GM18505 (cell line): ENCODE measurements around the gene LRP3.
"Not testable (repeated sequence)": the region's sequence is repeated elsewhere in the genome, so short reads cannot be mapped to it uniquely, and the experiment has no call there.

Experiments
- ATAC-seq: cut with Tn5 transposase; IDR thresholded peaks from one replicate; pipeline ENCODE4 v1.9.1; 2021; ENCODE audit not compliant: unreplicated experiment
- POLR2A ChIP-seq: IDR thresholded peaks from 4 replicates; pipeline ENCODE4 v1.6.1; 2011; ENCODE audit warnings: borderline replicate concordance; ENCODE audit not compliant: insufficient read depth, insufficient read length; ENCODE audit errors: extremely low read depth

The LRP3 gene

DNA sequence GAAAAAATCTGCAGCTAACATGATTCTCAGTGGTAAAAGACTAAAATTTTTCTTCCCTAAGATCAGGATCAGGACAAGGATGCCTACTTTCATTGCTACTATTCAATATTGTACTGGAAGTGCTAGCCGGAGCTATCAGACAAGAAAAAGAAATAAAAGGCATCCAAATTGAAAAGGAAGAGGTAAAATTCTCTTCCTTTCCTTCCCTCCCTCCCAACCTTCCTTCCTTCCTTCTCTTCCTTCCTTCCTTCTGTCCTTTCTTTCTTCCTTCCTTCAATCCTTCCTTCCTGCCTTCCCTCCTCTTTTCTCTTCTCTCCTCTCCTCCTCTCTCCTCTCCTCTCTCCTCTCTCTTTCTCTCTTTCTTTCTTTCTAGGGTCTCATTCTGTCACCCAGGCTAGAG is 26.7 kb upstream of the LRP3 start:
- ATAC-seq = no peak
- TF ChIP-seq POLR2A = no peak

DNA sequence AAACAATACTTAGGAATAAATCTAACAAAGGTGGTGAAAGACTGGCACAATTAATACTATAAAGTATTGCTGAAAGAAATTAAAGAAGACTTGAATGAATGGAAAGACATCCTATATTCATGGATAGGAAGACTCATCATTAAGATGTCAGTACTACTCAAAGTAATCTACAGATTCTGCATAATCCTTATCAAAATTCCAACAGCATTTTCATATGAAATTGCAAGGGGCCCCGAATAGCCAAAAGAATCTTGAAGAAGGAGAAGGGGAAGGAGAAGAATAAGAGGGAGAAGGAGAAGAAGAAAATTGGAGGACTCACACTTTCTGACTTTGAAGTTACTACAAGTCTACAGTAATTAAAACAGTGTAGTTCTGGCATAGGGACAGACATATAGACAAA is 25.6 kb upstream of the LRP3 start:
- no peak for TF ChIP-seq POLR2A

DNA sequence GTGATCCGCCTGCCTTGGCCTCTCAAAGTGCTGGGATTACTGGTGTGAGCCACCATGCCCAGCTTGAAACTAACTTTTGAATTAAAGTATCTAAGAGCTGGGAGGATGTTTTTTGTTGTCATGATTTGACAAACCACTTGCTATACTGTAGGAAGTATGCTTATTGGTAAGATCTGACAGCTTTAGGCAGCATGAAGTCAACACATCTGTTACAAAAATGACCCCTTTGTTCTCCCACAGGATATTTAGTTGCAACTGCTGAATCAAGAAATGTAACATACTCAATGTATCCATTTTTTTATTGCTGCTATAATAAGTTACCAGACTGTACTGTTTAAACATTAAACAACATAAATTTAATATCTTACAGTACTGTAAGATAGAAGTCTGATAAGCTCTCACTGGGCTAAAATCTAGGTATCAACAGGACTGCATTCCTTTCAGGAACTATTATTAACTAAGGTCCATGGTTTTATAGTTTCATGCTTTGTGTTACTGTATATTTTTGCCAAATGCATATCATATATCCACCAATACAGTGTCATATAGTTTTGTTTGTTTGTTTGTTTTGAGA is 22.8 kb upstream of the LRP3 start:
- TF ChIP-seq POLR2A = no peak
- ATAC-seq = no peak

More for the DNA sequence above, 25.6 kb upstream of the LRP3 start:
- no peak for ATAC-seq

DNA sequence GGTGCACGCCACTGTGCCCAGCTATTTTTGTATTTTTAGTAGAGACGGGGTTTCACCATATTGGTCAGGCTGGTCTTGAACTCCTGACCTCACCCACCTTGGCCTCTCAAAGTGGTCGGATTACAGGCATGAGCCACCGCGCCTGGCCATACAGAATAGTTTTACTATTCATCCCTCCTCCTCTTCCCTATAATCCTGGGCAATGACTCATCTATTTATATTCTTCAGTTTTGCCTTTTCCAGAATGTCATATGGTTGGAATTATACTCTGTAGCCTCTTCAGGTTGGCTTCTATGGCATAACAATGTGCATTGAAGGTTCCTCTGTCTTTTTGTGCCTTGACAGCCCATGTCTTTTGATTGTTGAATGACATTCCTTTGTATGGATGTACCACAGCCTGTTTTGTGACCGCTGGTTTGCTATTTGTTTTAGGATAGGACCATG is 22.2 kb upstream of the LRP3 start:
- no peak for TF ChIP-seq POLR2A
- no peak for ATAC-seq

DNA sequence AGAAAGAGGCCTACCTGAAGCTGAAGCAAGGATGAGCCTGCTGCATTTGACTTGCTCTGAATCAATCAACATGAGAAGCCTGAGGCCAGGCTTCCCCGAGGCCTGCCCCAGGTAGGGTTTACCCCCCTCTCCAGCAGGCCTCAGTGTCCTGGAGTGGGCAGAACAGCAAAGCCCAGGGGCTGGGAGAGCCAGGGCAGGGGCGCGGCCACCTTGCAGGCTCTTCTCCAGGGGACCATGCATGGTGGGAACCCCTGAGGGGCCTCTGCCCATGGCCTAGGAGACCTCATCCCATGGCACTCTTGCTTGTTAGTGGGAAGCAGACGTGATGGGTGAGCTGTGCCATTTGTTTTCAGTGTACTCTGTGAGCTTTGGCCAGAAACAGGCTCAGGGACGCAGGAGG is 19.9 kb upstream of the LRP3 start:
- TF ChIP-seq POLR2A = no peak

DNA sequence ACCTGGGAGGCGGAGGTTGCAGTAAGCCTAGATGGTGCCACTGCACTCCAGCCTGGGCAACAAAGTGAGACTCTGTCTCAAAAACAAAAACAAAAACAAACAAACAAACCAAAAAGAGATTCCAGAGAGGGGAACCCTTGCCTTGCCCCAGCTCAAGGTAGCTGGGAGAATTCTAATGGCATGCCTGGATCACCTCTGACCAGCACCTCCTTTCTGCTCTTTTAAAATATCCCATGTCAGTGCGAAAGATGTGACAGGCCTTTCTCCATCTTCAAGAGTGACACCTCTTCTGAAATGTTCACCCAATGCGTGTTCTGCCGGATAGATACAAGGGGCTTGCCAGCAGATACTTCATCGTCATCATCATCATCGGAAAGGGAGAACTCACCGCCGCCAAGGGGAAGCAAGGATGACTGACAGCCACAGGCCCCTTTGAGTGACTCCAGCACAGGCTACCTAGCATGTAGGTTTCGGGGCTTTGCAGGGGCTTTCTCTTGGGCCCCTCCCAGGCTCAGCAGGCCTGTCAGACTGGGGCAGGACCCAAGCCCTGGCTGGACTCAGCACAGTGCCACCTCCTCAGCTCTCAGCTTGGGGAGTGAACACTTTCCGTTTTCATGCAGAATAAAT is 18.9 kb upstream of the LRP3 start:
- no peak for ATAC-seq
- TF ChIP-seq POLR2A = no peak

More for the DNA sequence above, 19.9 kb upstream of the LRP3 start:
- no peak for ATAC-seq

DNA sequence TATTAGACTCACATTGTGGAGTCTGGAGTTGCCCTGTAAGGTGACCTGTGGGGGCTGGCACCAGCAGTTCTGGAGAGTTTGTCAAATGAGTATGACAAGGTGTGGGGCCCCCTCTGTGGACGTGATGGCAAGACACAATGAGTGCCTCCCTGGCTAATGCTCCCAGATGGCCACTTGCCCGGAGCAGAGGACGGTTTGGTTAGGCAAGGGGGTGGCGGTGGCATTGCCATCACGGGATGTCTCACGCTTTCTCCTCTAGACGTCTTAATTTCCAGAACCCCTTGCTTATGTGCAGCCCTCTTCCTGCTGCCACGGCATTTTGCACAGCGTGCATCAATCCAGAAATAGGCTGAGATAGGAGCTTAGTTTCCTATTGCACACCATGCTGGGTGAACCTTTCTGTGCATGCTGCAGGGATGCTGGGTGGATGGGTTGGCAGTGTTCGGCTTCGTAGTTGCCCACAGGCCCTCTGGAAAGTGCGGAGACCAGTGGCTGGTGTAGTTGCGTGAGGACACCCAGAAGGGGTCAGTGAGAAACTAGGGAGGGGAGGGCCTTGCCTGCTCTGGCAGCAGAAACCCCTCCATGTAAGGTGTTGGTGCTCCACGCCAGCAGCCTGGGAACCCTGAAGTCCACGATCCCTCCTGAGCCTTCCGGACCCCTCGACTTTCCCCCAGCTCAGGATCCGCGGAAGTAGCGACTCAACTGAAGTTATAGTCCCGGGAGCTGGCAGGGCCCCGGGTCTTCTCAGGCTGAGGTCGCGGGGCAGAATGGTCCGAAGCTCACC is 18.1 kb upstream of the LRP3 start:
- no peak for ATAC-seq
- TF ChIP-seq POLR2A = no peak

DNA sequence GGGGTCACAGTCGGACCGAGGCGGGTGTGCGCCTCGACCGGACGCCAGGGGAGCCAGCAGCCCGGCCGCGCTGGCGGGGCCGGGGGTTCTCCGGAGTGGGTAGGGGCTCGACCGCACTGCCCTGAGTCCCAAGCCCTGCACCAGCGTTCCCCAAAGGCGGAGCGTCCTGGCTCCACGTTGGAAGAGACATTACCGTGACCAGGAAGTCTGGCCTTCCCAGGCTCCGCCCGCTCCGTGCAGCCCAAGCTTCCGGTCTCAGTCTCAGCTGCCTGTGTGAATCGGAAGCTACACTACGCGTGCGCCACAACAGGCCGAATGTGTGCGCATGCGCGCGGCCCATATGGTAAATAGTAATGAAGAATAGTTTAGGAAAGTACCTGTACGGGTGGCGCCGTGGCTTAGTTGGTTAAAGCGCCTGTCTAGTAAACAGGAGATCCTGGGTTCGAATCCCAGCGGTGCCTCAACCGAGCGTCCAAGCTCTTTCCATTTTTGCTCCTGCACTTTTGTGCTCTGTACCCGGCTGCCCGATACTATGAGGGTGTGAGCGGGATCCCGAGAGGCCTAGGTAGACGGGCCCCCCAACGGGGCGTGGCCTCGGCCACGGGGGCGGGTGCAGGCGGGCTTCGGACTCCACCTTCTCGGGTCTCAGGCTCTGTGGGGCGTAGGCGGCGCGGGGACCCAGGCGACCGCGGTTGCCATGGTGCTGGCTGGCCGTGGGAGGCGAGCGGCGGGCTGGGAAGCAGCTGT is 17.3 kb upstream of the LRP3 start:
- ATAC-seq = peak; percentile 84
- TF ChIP-seq POLR2A = peak; percentile 98

DNA sequence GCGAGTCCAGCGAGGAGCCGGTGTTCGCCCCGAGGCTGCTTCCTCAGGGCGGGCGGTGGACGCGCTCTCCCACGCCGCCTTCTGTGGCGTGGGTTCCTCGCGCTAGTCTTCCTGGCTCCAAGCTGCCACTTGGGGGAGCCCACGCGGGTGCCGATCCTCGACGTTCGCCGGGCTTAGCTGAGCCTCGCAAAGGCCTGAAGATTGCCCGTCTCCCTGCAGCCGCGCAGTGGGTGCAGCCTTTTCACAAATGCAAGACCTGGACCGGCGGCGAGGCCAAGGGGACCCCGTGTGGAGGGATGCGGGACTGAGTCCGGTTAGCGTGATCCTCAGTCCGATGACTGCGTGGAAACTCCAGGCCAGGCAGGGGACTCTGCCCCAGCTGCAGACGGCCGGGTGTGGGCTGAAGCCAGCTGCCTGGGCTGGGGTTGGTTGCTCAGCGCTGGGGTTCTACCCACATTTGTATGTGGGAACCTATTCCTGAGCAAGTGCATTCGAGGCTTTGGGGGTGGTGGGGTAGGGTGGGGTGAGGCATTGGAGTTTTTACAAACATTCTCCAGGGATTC is 16.6 kb upstream of the LRP3 start:
- TF ChIP-seq POLR2A = no peak
- no peak for ATAC-seq

DNA sequence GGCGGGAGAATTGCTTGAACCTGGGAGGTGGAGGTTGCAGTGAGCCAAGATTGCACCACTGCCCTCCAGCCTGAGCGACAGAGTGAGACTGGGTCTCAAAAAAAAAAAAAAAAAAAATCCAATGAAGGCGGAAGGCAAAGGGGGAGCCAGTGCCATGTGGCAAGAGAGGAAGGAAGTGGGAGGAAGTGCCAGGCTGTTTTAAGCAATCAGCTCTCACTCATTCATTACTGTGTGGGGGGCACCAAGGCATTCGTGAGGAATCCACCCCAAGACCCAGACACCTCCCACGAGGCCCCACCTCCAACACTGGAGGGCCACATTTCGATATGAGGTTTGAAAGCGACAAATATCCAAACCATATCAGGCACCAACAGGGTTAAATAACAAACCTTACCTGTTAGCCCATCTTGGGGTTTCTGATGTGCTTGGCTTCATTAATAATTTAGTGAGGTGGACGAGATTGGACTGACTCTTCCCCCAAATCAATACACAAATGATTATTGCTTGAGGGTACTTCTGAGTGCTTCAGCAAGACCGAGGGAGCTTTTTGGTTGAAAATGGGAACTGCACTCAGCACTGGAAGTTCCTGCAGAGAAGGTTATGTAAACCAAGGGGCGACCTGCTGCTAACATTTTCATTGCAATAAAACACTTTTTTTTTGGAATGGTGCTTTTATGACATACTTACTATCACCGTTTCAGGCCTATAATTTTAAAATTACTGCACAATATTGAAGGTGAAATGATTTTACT is 7.5 kb upstream of the LRP3 start:
- TF ChIP-seq POLR2A = no peak
- ATAC-seq = no peak

DNA sequence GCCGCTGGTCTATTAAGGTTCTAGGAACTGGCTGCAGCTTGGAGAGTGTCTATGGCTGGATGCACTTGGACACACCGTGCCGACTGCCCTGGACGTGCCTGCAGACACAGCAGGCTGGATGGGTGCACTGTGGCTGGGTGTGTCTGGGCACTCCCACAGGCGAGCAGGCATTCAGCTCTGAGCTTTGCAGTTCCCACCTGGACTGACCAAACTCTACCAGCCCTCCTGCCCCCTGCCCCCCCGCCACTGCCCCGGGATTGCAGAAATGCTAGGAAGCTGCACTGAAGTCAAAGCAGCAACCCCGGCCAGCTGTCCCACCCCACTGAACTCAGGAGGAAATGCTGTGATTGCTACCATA is 7.0 kb upstream of the LRP3 start:
- TF ChIP-seq POLR2A = no peak
- ATAC-seq = no peak

DNA sequence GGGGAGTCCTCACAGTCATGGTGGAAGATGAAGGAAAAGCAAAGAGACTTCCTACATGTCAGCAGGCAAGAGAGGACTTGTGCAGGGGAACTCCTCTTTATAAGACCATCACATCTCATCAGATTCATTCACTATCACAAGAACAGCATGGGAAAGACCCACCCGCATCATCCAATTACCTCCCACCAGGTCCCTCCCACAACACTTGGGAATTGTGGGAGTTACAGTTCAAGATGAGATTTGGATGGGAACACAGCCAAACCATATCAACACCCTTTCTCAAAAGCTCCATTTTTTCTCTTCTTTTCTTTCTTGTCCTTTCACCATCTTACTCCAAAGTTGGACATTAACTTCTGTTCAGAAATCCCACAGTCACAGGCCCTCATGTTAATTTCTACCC is 4.7 kb upstream of the LRP3 start:
- ATAC-seq = no peak
- TF ChIP-seq POLR2A = no peak

DNA sequence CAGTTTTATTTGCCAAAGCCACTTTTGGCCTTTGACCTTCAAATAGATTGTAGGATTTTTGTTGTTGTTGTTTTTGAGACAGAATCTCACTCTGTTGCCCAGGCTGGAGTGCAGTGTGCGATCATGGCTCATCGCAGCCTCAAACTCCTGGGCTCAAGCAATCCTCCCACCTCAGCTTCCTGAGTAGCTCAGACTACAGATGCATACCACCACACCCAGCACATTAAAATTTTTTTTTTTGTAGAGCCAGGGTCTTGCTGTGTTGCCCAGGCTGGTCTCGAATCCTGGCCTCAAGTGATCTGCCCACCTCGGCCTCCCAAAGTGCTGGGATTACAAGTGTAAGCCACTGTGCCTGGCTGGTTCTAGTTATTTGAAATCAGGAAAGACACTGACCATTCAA is 3.0 kb upstream of the LRP3 start:
- ATAC-seq = not testable (repeated sequence)
